Activated CD8-positive, alpha-beta memory T cell treated with anti-CD3 and anti-CD28 coated beads, Interleukin-2, amount 50 U/mL, for 1 hour (primary cell): ENCODE measurements around the gene AKNA.

Experiments used
- DNase-seq: peaks from one replicate; pipeline ENCODE4 v3.0.0-alpha.2; 2020; ENCODE audit errors: extremely low read depth

The AKNA gene

GRCh38 chr9:114301798-114302565, 85.8 kb downstream of the AKNA start:
- no peak for DNase-seq

- no peak for DNase-seq
Observed at GRCh38 chr9:114300846-114301797, 86.7 kb downstream of the AKNA start.

GRCh38 chr9:114300153-114300845, 87.5 kb downstream of the AKNA start:
- DNase-seq: no peak

GRCh38 chr9:114299286-114300152, 88.3 kb downstream of the AKNA start:
- no peak for DNase-seq

GRCh38 chr9:114296338-114296737, 91.4 kb downstream of the AKNA start:
- DNase-seq: no peak

GRCh38 chr9:114294664-114295063, 93.1 kb downstream of the AKNA start:
- DNase-seq: no peak

GRCh38 chr9:114291886-114292590, 95.7 kb downstream of the AKNA start:
- DNase-seq: no peak

- peak; percentile 13 for DNase-seq
Observed at GRCh38 chr9:114291064-114291474, 96.7 kb downstream of the AKNA start.

GRCh38 chr9:114290561-114290986, 97.2 kb downstream of the AKNA start:
- no peak for DNase-seq

GRCh38 chr9:114289571-114290481, 98.0 kb downstream of the AKNA start:
- no peak for DNase-seq

GRCh38 chr9:114289106-114289505, 98.7 kb downstream of the AKNA start:
- DNase-seq: no peak

GRCh38 chr9:114288193-114289091, 99.3 kb downstream of the AKNA start:
- DNase-seq: no peak

- DNase-seq: no peak
Observed at GRCh38 chr9:114287763-114288192, 100.0 kb downstream of the AKNA start.

GRCh38 chr9:114287001-114287762, 100.6 kb downstream of the AKNA start:
- no peak for DNase-seq

GRCh38 chr9:114286146-114286679, 101.6 kb downstream of the AKNA start:
- DNase-seq: no peak

- no peak for DNase-seq
Observed at GRCh38 chr9:114285166-114285867, 102.5 kb downstream of the AKNA start.
